SK-N-MC (cell line): ENCODE measurements around the gene LMX1A.

Experiments used
- EZH2 ChIP-seq: fragments of 200-600 bp; sonication (generic); IDR thresholded peaks from one replicate; pipeline ENCODE4 v1.6.1; 2017; ENCODE audit warnings: antibody characterized with exemption
- FOXP2 ChIP-seq: optimal IDR thresholded peaks from 2 replicates; pipeline ENCODE3; 2011; ENCODE audit warnings: mild to moderate bottlenecking, moderate library complexity; ENCODE audit not compliant: insufficient read depth; ENCODE audit errors: extremely low read length, control extremely low read depth
- POLR2AphosphoS5 ChIP-seq: IDR thresholded peaks from 2 replicates; pipeline ENCODE4 v1.6.1; 2012; ENCODE audit warnings: mild to moderate bottlenecking, low read depth, low read length, borderline replicate concordance

- TF ChIP-seq POLR2AphosphoS5 (no peak), EZH2 (no peak), FOXP2 (no peak)
Observed at GRCh38 chr1:165161130-165161529, 195.4 kb downstream of the LMX1A start.
